DMS153 treated with DMSO at 0.1 percent for 48 hours (cell line): Measurements from ENCODE around the gene ARMH4.

Experiments
- DNase-seq: peaks from one replicate; lab custom pipeline; 2025; ENCODE audit not compliant: unreplicated experiment; lab: John Stamatoyannopoulos, UW

ARMH4 gene

GRCh38 chr14:57970594-57970993 lies 181.4 kb downstream of the ARMH4 start:
- DNase-seq, result no peak

GRCh38 chr14:57970175-57970574 lies 181.8 kb downstream of the ARMH4 start:
- no peak for DNase-seq

GRCh38 chr14:57963071-57963470 lies 188.9 kb downstream of the ARMH4 start:
- no peak for DNase-seq

- no peak for DNase-seq
Observed at GRCh38 chr14:57962325-57963035, 189.5 kb downstream of the ARMH4 start.

GRCh38 chr14:57961786-57962060 lies 190.3 kb downstream of the ARMH4 start:
- no peak for DNase-seq

GRCh38 chr14:57960946-57961785 lies 190.8 kb downstream of the ARMH4 start:
- no peak for DNase-seq

GRCh38 chr14:57957441-57957840 lies 194.6 kb downstream of the ARMH4 start:
- DNase-seq, result no peak
